ENCODE results near the gene VPS41. TPM values are rescaled to one million over a fixed set of nuclear protein-coding genes. Genes with fewer than 3 reads are reported as not detected.

VPS41 gene
- total RNA-seq, 1 donor from 2014 or later: 30.9 TPM

DNA sequence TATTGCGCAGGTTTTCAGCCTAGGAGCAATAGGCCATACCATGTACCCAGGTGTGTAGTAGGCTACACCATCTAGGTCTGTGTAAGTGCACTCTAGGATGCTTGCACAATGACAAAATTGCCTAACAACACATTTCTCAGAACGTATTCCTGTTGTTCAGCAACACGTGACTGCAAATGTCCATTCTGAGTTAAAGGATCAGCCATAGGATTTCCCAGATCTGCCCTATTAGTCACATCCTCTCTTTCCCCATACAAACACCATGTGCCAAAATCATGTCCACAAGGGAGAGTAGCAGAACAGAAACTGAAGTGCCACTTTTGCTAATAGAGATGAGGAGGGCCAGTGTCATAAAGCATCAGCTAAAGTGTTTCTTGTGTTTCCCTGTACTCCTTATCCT is 235.2 kb downstream of the VPS41 start:
- DNase-seq (ENCODE audit: low read depth in 2 of 2): peak; percentile 35 to 43

Other genes with a start within 250 kb of the VPS41 start
- not detected in 2 replicates for gene POU6F2, start 68.7 kb upstream of the VPS41 start, total RNA-seq